ENCODE results near the gene SULT6B1.

SULT6B1 gene

DNA sequence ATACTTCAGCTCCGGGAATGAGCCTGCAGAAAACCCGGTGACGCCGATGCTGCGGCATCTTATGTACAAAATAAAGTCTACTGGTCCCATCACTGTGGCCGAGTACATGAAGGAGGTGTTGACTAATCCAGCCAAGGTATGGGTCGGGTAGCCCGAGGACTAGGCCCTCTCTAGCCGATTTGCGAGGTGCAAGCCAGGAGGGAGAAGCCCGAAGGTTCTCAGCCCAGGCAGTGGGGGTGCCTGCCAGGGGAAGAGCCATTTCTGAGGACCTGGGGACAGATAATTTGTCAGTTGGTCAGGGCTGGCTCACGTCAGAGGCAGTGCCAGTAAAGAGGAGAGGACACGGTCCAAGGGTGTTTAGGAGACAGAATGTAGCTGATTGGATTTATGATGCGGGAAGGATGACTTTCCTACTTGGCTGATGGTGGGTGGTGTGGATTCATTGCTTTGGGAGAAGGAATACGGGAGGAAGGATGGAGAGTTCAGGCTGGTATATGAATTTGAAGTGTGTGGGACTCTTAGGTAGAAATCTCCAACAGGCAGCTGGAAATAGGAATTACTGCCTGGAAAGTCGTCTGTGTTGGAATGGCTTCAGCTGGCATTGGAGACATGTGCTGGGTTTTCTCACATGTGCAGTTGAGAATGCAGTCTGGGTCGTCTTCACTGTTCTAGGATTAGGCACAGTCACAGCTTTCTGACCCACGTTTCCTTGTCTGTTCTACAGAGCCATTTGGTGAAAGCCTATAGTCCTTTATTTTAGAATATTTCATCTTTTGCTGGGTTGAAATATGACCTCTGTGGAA lies 43.9 kb upstream of the SULT6B1 start (continued):
- TF ChIP-seq, protein P1, sequence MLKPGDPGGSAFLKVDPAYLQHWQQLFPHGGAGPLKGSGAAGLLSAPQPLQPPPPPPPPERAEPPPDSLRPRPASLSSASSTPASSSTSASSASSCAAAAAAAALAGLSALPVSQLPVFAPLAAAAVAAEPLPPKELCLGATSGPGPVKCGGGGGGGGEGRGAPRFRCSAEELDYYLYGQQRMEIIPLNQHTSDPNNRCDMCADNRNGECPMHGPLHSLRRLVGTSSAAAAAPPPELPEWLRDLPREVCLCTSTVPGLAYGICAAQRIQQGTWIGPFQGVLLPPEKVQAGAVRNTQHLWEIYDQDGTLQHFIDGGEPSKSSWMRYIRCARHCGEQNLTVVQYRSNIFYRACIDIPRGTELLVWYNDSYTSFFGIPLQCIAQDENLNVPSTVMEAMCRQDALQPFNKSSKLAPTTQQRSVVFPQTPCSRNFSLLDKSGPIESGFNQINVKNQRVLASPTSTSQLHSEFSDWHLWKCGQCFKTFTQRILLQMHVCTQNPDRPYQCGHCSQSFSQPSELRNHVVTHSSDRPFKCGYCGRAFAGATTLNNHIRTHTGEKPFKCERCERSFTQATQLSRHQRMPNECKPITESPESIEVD (tag by site-specific recombination; IDR thresholded peaks at IDR 0.05) = no peak
- peak; percentile 1; the same call in 1 of the 2 replicates for TF ChIP-seq ZBTB20 (tag by site-specific recombination; IDR thresholded peaks at IDR 0.05)
- TF ChIP-seq, protein P2, sequence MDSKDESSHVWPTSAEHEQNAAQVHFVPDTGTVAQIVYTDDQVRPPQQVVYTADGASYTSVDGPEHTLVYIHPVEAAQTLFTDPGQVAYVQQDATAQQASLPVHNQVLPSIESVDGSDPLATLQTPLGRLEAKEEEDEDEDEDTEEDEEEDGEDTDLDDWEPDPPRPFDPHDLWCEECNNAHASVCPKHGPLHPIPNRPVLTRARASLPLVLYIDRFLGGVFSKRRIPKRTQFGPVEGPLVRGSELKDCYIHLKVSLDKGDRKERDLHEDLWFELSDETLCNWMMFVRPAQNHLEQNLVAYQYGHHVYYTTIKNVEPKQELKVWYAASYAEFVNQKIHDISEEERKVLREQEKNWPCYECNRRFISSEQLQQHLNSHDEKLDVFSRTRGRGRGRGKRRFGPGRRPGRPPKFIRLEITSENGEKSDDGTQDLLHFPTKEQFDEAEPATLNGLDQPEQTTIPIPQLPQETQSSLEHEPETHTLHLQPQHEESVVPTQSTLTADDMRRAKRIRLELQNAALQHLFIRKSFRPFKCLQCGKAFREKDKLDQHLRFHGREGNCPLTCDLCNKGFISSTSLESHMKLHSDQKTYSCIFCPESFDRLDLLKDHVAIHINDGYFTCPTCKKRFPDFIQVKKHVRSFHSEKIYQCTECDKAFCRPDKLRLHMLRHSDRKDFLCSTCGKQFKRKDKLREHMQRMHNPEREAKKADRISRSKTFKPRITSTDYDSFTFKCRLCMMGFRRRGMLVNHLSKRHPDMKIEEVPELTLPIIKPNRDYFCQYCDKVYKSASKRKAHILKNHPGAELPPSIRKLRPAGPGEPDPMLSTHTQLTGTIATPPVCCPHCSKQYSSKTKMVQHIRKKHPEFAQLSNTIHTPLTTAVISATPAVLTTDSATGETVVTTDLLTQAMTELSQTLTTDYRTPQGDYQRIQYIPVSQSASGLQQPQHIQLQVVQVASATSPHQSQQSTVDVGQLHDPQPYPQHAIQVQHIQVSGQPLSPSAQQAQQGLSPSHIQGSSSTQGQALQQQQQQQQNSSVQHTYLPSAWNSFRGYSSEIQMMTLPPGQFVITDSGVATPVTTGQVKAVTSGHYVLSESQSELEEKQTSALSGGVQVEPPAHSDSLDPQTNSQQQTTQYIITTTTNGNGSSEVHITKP (tag by site-specific recombination; IDR thresholded peaks at IDR 0.05) = no peak
- TF ChIP-seq ZNF792 (tag by site-specific recombination; IDR thresholded peaks at IDR 0.05) = no peak
- no peak for TF ChIP-seq ZNF629 (tag by site-specific recombination; IDR thresholded peaks at IDR 0.05)
- 0 out of 2 replicates have a peak, but pooled peaks have one; percentile 13 for TF ChIP-seq ZNF585B (tag by site-specific recombination; IDR thresholded peaks at IDR 0.05)
- TF ChIP-seq ZNF175 (tag by site-specific recombination; IDR thresholded peaks at IDR 0.05) = no peak
- TF ChIP-seq ZNF664 (tag by site-specific recombination; IDR thresholded peaks at IDR 0.05) = no peak
- no peak for TF ChIP-seq SETDB1 (IDR thresholded peaks at IDR 0.05; ENCODE audit: insufficient read length, low read length)
- no peak for TF ChIP-seq PRDM1 (tag by site-specific recombination; IDR thresholded peaks at IDR 0.05)
- TF ChIP-seq ZNF544 (tag by site-specific recombination; IDR thresholded peaks at IDR 0.05) = no peak
- TF ChIP-seq ZBTB17 (tag by site-specific recombination; IDR thresholded peaks at IDR 0.05) = no peak; the same call in 1 of the 2 replicates
- no peak for TF ChIP-seq ZSCAN23 (tag by site-specific recombination; IDR thresholded peaks at IDR 0.05)
- TF ChIP-seq ZNF626 (tag by site-specific recombination; IDR thresholded peaks at IDR 0.05) = no peak
- no peak for TF ChIP-seq ZNF311 (tag by site-specific recombination; IDR thresholded peaks at IDR 0.05; ENCODE audit: borderline replicate concordance)
- no peak for TF ChIP-seq ZNF549 (tag by site-specific recombination; IDR thresholded peaks at IDR 0.05)
- TF ChIP-seq ZNF169 (tag by site-specific recombination; IDR thresholded peaks at IDR 0.05) = no peak
- no peak for TF ChIP-seq ZNF202 (tag by site-specific recombination; IDR thresholded peaks at IDR 0.05; ENCODE audit: borderline replicate concordance)
- no peak for TF ChIP-seq ZNF776 (tag by site-specific recombination; IDR thresholded peaks at IDR 0.05; ENCODE audit: borderline replicate concordance)
- TF ChIP-seq, protein P3, sequence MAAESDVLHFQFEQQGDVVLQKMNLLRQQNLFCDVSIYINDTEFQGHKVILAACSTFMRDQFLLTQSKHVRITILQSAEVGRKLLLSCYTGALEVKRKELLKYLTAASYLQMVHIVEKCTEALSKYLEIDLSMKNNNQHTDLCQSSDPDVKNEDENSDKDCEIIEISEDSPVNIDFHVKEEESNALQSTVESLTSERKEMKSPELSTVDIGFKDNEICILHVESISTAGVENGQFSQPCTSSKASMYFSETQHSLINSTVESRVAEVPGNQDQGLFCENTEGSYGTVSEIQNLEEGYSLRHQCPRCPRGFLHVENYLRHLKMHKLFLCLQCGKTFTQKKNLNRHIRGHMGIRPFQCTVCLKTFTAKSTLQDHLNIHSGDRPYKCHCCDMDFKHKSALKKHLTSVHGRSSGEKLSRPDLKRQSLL (tag by site-specific recombination; IDR thresholded peaks at IDR 0.05) = no peak
- TF ChIP-seq ZNF426 (tag by site-specific recombination; IDR thresholded peaks at IDR 0.05) = no peak
- TF ChIP-seq, protein P4, sequence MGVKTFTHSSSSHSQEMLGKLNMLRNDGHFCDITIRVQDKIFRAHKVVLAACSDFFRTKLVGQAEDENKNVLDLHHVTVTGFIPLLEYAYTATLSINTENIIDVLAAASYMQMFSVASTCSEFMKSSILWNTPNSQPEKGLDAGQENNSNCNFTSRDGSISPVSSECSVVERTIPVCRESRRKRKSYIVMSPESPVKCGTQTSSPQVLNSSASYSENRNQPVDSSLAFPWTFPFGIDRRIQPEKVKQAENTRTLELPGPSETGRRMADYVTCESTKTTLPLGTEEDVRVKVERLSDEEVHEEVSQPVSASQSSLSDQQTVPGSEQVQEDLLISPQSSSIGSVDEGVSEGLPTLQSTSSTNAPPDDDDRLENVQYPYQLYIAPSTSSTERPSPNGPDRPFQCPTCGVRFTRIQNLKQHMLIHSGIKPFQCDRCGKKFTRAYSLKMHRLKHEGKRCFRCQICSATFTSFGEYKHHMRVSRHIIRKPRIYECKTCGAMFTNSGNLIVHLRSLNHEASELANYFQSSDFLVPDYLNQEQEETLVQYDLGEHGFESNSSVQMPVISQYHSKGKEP (tag by site-specific recombination; IDR thresholded peaks at IDR 0.05) = no peak
- TF ChIP-seq ZNF324 (tag by site-specific recombination; IDR thresholded peaks at IDR 0.05) = no peak
- TF ChIP-seq KLF10 (tag by site-specific recombination; IDR thresholded peaks at IDR 0.05) = no peak
- TF ChIP-seq ZNF341 (tag by site-specific recombination; IDR thresholded peaks at IDR 0.05; ENCODE audit: low read depth) = peak; percentile 63
- no peak for TF ChIP-seq SP3 (tag by site-specific recombination; IDR thresholded peaks at IDR 0.05)
- TF ChIP-seq, protein P5, sequence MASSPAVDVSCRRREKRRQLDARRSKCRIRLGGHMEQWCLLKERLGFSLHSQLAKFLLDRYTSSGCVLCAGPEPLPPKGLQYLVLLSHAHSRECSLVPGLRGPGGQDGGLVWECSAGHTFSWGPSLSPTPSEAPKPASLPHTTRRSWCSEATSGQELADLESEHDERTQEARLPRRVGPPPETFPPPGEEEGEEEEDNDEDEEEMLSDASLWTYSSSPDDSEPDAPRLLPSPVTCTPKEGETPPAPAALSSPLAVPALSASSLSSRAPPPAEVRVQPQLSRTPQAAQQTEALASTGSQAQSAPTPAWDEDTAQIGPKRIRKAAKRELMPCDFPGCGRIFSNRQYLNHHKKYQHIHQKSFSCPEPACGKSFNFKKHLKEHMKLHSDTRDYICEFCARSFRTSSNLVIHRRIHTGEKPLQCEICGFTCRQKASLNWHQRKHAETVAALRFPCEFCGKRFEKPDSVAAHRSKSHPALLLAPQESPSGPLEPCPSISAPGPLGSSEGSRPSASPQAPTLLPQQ (tag by site-specific recombination; IDR thresholded peaks at IDR 0.05) = 0 out of 2 replicates have a peak, but pooled peaks have one; percentile 1

Data from HEK293 (cell line).